NCI-H345 (cell line): ENCODE measurements around the gene HIBCH.
"Not testable (repeated sequence)": the region's sequence is repeated elsewhere in the genome, so short reads cannot be mapped to it uniquely, and the experiment has no call there.

ENCODE experiments used
- DNase-seq: peaks from one replicate; lab custom pipeline; 2025; lab: John Stamatoyannopoulos, UW

The HIBCH gene, protein sequence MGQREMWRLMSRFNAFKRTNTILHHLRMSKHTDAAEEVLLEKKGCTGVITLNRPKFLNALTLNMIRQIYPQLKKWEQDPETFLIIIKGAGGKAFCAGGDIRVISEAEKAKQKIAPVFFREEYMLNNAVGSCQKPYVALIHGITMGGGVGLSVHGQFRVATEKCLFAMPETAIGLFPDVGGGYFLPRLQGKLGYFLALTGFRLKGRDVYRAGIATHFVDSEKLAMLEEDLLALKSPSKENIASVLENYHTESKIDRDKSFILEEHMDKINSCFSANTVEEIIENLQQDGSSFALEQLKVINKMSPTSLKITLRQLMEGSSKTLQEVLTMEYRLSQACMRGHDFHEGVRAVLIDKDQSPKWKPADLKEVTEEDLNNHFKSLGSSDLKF

GRCh38 chr2:190319555-190320498 lies at the start of gene HIBCH:
Gene HIBCH (minus strand): TSS chr2:190319826. CDS start chr2:190319750, 76 bp downstream.
- peak; percentile 99 for DNase-seq

- no peak for DNase-seq
Measured at GRCh38 chr2:190367091-190367490, 47.5 kb upstream of the HIBCH start.

DNA sequence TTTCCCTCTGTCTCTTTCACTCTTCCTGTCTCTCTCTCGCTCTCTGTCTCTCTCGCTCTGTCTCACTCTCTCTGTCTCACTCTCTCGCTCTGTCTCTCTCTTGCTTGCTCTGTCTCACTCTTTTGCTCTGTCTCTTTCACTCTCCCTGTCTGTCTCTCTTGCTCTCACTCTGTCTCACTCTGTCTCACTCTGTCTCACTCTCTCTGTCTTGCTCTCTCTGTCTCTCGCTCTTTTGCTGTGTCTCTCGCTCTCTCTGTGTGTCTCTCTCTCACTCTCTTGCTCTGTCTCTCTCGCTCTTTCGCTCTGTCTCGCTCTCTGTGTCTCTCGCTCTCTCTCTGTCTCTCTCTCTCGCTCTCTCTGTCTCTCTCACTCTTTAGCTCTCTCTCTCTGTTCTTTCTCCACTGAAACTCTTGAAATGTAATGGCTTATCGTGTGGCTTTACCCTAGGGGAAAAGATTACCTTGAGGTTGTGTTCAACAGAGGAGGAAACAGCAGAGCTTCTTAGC lies 46.7 kb upstream of the HIBCH start:
- no peak for DNase-seq

DNA sequence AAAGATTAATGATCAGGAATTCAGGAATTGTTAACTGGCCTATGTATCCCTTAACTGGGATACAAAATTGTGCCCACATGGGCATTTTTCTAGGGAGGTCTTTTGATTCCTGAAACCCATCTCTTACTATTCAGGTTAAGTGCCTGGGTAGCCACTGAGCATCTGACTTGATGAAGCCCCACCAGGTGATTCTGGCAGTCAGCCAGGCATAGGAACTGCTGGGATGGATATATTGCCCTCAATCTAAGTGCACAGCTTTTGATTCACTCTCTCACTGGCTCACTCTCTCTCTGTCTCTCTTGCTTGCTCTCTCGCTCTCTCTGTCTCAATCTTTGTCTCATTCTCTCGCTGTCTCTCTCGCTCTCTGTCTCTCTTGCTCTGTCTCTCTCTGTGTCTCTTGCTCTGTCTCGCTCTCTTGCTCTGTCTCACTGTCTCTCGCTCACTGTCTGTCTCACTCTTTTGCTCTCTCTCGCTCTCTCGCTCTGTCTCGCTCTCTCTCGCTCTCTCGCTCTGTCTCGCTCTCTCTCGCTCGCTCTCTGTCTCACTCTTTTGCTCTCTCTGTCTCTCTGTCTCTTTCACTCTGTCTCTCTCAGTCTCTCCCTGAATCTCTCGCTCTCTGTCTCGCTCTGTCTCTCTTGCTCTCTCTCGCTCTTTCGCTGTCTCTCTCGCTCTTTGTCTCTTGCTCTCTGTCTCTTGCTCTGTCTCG lies 46.0 kb upstream of the HIBCH start:
- peak; percentile 80 for DNase-seq

- no peak for DNase-seq
Measured at GRCh38 chr2:190362894-190363293, 43.3 kb upstream of the HIBCH start.

DNA sequence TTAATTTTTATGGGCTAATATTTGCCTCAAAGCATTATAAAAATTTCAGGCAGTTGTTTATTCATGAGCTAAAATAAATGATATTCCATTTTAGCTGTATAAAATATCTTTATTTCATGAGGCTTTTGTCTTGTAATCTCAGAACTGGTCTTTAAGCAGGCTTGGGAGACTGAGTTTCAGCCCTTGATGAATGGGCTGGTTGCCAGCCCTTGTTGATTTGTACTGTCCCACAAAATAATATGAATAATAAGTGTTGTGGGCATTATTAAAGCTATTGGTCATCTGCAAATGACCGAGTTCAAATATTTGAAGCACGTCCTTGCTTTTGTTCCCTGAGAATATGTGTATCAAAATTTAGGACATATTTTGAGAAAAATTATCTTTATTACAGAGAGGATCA lies 41.9 kb upstream of the HIBCH start:
- DNase-seq = no peak

- DNase-seq = no peak
Measured at GRCh38 chr2:190360965-190361364, 41.3 kb upstream of the HIBCH start.

- no peak for DNase-seq
Measured at GRCh38 chr2:190360561-190360960, 40.9 kb upstream of the HIBCH start.

DNA sequence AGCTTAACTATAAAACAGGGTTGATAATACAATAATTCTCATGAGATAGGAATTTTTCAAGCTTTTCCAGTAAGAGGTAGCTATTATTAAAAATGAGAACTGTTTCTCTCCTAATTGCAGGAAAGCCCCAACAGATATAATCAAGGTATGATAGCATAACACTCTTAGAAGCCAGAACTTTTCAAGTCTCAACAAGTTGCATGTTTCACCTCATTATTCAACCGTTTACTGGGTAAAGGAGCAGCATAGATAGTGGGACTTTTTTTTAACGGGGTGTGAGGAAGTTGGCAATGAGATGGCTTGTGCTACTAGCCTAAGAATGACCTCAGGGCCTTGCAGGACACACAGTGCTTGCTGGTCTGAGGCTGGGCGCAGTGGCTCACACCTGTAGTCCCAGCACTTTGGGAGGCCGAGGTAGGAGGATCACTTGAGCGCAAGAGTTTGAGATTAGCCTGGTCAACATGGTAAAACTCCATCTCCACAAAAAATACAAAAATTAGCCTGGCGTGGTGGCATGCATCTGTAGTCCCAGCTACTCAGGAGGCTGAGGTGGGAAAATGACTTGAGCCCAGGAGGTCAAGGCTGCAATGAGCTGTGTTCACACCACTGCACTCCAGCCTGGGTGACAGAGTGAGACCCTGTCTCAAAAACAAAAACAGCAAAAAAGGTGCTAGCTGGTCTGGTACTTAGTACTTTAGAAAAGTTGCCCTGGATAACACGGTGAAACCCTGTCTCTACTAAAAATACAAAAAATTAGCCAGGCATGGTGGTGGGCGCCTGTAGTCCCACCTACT lies 39.2 kb upstream of the HIBCH start:
- DNase-seq = not testable (repeated sequence)

- DNase-seq = no peak
Measured at GRCh38 chr2:190357600-190357999, 38.0 kb upstream of the HIBCH start.

DNA sequence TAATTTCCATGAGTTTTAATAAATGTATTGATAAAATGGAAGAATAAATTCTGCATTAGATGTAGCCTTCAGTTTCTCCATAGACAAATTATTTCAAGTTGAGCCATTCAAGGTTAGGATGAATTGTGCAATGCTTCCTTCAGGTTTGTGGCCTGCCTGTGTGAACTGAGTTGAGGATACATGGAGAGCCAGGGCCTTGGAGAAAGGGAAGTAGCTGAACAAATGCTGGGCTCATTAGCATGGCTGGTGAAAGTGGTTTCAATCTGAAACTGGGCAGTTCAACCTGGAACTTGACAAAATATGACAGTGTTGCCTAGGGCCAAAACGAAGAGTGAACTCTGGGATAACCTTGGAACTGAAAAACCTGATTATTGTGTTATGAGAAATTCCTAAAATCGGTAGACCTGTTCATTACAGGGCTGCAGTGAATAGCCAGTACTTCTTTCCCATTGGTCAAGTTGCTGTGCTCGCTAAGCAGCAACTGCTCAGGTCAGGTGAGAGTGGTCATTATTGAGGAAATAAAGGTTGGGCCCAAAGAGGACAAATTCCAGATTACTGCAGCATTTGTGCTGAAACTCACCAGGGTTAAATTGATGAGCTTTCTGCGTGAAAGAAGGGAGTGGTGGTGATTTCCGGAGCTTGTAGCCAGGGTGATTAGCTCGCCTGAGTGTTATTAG lies 36.5 kb upstream of the HIBCH start:
- no peak for DNase-seq

- no peak for DNase-seq
Measured at GRCh38 chr2:190354003-190354690, 34.5 kb upstream of the HIBCH start.

GRCh38 chr2:190353537-190353899 lies 33.9 kb upstream of the HIBCH start:
- no peak for DNase-seq

DNA sequence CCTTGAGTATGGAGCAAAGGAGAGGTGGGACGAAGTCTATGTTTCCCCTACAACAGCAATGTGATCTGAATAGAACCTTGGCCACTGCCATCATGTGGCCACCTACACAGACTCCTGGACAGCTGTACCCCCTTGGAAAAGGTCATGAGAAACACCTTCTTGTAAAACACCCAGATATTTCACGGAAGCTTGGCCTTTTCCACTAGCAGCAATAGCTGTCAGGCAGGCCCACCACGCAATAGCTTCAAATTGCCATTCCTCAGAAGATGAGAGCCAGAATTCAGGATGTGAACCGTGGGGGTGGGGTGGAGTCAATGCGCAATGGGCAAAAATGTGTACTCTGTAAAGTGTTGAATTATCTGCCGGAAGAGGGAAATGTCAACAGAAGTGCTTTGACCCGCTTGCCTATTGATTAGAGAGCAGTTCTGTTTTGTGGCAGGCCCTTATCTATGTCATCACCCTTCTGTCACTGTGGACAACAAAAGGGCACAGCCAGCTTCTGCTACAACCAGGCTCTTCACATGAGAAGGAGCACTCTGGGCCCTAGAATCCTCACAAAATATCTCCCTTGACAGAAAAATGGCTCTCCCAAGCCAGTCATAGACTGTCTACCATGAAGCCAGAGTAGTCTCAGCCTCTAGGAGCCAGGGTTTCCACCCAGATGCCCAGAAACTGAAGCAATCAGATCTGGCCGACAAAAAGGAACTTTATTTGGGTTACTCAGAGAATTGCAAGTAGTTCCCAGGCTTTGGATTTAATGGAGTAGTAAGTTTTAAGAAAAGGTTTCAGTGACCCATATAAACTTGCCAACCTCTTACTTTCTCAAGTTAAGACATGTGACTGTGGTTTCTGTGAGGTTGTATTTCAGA lies 33.3 kb upstream of the HIBCH start:
- DNase-seq = peak; percentile 65

GRCh38 chr2:190351955-190352354 lies 32.3 kb upstream of the HIBCH start:
- no peak for DNase-seq

DNA sequence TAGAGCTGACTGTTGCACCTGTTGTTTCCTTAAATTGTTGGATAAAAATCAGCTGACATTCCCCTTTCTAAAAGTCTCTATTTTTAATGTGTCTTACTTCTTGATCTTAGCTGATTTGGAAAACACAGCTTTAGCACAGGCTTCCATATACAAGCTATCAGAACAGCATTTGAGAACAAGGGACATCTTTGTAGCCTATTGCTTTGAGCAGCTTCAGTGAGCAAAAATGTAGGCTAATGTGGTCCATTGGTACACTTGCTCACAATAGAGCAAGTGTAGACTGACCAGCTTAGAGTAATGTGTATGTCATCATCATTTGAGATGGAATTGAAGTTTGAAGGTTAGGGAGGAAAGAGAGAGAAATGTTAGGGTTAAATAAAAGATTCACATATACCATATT lies 30.7 kb upstream of the HIBCH start:
- no peak for DNase-seq

- peak; percentile 58 for DNase-seq
Measured at GRCh38 chr2:190344276-190344827, 24.7 kb upstream of the HIBCH start.

DNA sequence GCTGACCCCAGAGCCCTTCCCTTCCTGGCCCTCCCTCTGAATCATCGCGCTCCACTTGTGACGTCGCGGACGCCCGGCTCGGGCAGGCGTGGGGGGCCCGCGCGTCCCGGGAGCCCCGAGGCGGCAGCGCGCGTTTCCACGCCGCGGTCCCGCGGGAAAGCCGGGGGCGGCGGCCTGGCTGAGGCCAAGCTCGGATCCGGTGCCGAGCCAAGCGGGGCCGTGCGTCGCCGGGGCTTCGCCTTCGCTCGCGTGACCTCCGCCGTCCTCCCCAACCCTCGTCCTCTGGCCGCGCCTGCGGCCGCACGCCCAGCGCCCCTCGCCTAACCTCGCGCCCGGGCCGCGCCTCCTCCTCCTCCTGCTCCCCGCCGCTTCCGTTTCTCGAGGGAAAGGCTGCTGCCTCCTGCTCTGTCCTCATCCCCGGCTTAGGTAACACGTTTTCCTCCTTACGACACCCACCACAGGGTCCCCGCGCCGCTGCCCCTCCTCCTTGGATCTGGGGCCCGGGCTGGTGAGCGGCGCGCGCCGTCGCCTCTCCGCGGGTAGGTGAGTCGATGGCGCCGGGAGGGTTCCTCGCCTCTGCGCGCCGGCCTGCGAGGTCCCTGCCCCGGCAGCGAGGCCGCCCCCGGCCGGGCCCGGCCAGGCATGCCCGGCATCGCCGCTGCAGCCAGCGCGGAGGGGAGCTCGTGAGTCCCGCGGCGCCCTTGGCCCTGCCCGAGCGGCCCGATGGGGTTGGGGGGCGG lies 24.1 kb upstream of the HIBCH start, which contains the start of gene INPP1:
TSS of gene INPP1 (plus strand) at position 54 of the 740 bp plus-strand sequence. CDS start 16,514 bp downstream, outside the sequence.
- DNase-seq = peak; percentile 58
